ENCODE measurements around the gene TEAD1. TPM values are rescaled to one million over a fixed set of nuclear protein-coding genes. Genes with fewer than 3 reads are reported as not detected.

Gene TEAD1
- polyA plus RNA-seq, 1 donor from 2014 or later = 12.2 TPM

- Histone ChIP-seq H3K27me3 (ENCODE audit: insufficient read depth, low read depth, low read length) (no peaks in the 10 kb centered on the region), H4K20me1 (ENCODE audit: insufficient read depth) (no peaks in the 10 kb centered on the region), H2AFZ (ENCODE audit: low read depth, low read length) (no peak overlapping the region), H3K9ac (ENCODE audit: low read length) (no peak overlapping the region), H3K4me2 (ENCODE audit: low read length) (no peak overlapping the region), H3F3A (ENCODE audit: insufficient read depth, low read length, poor library complexity, severe bottlenecking) (no peaks in the 10 kb centered on the region), H3K9me2 (ENCODE audit: insufficient read depth, low read length) (no peaks in the 10 kb centered on the region), H3K79me2 (replicated peaks; ENCODE audit: insufficient read depth, low read length) (peaks cover 14% of the 10 kb centered on the region), H3K27ac (ENCODE audit: low read length) (no peak overlapping the region), H3K36me3 (ENCODE audit: insufficient read depth, low read length) (no peaks in the 10 kb centered on the region), H3K4me3 (ENCODE audit: low read length) (no peak overlapping the region), H3K9me3 (ENCODE audit: low read length) (no peaks in the 10 kb centered on the region)
- no peak for TF ChIP-seq EP300 (conservative IDR thresholded peaks at IDR 0.05; ENCODE audit: poor library complexity, severe bottlenecking)
- TF ChIP-seq SMC3 (conservative IDR thresholded peaks at IDR 0.05; ENCODE audit: poor library complexity) = no peak
- no peak for TF ChIP-seq TAF1 (IDR thresholded peaks at IDR 0.05; ENCODE audit: low read depth)
- no peak for TF ChIP-seq RAD21 (conservative IDR thresholded peaks at IDR 0.05)
- no peak for TF ChIP-seq CTCF (IDR thresholded peaks at IDR 0.05; ENCODE audit: poor library complexity, severe bottlenecking)
- no peak for TF ChIP-seq REST (IDR thresholded peaks at IDR 0.05; ENCODE audit: borderline replicate concordance)
- no peak for TF ChIP-seq POLR2AphosphoS5 (IDR thresholded peaks at IDR 0.05)
Observed at GRCh38 chr11:12671370-12671769, 2.9 kb upstream of the TEAD1 start.

- TF ChIP-seq RAD21 (conservative IDR thresholded peaks at IDR 0.05) (no peak), TAF1 (IDR thresholded peaks at IDR 0.05; ENCODE audit: low read depth) (no peak), REST (IDR thresholded peaks at IDR 0.05; ENCODE audit: borderline replicate concordance) (no peak), SMC3 (conservative IDR thresholded peaks at IDR 0.05; ENCODE audit: poor library complexity) (no peak), POLR2AphosphoS5 (IDR thresholded peaks at IDR 0.05) (no peak), CTCF (IDR thresholded peaks at IDR 0.05; ENCODE audit: poor library complexity, severe bottlenecking) (no peak), MXI1 (conservative IDR thresholded peaks at IDR 0.05; ENCODE audit: poor library complexity, severe bottlenecking) (no peak), EZH2 (IDR thresholded peaks at IDR 0.05; ENCODE audit: borderline replicate concordance, insufficient read depth, low read length, poor library complexity, severe bottlenecking) (no peak), EP300 (conservative IDR thresholded peaks at IDR 0.05; ENCODE audit: poor library complexity, severe bottlenecking) (no peak)
- Histone ChIP-seq H2AFZ (ENCODE audit: low read depth, low read length) (peak overlapping the region; percentile 42), H3K9me2 (ENCODE audit: insufficient read depth, low read length) (no peaks in the 10 kb centered on the region), H3K9me3 (ENCODE audit: low read length) (no peaks in the 10 kb centered on the region), H3K4me3 (ENCODE audit: low read length) (peak overlapping the region; percentile 78), H4K20me1 (ENCODE audit: insufficient read depth) (no peaks in the 10 kb centered on the region), H3K27me3 (ENCODE audit: insufficient read depth, low read depth, low read length) (no peaks in the 10 kb centered on the region), H3K79me2 (replicated peaks; ENCODE audit: insufficient read depth, low read length) (peaks cover 36% of the 10 kb centered on the region), H3K9ac (ENCODE audit: low read length) (peak overlapping the region; percentile 73), H3K36me3 (ENCODE audit: insufficient read depth, low read length) (no peaks in the 10 kb centered on the region), H3K4me2 (ENCODE audit: low read length) (no peak overlapping the region), H3K27ac (ENCODE audit: low read length) (peak overlapping the region; percentile 35), H3F3A (ENCODE audit: insufficient read depth, low read length, poor library complexity, severe bottlenecking) (no peaks in the 10 kb centered on the region)
Observed at GRCh38 chr11:12673601-12673923, 659 bp upstream of the TEAD1 start.

Data from neural cell (in vitro differentiated cells).